GM18502 (cell line): ENCODE measurements around the gene KLHDC10.
"Not testable (repeated sequence)": the region's sequence is repeated elsewhere in the genome, so short reads cannot be mapped to it uniquely, and the experiment has no call there.

ENCODE experiments used
- ATAC-seq: cut with Tn5 transposase; IDR thresholded peaks from one replicate; pipeline ENCODE4 v1.9.1; 2021; ENCODE audit warnings: mild to moderate bottlenecking; ENCODE audit not compliant: unreplicated experiment, poor library complexity

The KLHDC10 gene

DNA sequence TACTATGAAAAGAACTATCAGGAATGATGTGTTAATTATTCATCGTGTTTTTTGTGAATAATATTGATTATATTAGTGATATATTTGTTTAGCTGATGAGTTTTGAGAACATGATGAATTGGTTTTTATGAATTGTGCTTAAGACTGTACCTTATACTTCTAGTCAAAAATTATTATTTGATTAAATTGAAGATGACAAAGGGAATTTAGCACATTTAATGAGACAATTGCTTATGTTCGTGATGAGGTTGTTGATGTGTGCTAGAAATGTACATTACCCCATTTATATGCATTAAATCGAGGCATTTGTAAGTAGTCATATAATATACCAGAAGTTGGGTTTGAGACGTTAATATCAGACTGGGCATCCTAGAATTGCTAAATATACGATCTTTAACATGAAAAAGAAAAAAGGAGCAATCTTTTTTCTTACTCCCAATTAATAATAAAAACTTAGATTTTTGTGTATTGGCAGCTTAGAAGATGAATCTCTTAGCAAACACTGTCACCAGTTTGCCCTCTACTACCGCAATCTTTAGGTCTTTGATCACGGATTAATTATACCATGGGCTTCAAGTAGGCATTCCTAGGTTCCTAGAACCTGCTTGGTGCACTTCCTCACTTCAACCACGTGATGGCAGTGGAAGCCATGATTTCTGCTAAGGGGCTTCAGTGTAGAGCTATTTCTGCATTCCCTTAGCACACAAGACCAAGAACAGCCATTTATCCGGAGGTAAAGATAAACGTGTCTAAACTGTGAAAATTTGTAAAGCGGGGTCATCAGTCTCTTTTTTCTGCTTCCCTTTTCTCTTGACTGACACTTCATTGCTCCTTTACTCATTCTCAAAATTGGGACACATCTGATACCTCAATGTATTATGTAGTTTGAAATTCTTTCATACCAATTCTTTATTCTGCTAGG lies 1.6 kb downstream of the KLHDC10 start:
- ATAC-seq = peak; percentile 42

DNA sequence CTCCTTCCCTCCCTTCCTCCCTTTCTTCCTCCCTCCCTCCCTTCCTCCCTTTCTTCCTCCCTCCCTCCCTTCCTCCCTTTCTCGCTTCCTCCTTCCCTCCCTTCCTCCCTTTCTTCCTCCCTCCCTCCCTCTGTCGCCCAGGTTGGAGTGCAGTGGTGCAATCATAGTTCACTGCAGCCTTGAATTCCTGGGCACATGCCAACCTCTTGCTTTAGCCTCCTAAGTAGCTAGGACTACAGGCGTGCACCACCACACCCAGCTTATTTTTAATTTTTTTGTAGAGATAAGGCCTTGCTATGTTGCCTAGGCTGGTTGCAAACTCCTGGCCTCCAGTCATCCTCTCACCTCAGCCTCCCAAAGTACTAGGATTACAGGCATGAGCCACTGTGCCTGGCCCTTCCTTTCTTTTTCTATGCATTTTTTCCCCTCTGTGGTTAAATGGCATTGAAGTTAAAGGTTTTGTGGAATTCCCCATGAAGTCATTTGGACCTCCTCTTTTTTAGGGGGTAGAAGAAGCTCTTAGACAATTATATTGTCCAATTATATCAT lies 9.6 kb downstream of the KLHDC10 start:
- no peak for ATAC-seq

DNA sequence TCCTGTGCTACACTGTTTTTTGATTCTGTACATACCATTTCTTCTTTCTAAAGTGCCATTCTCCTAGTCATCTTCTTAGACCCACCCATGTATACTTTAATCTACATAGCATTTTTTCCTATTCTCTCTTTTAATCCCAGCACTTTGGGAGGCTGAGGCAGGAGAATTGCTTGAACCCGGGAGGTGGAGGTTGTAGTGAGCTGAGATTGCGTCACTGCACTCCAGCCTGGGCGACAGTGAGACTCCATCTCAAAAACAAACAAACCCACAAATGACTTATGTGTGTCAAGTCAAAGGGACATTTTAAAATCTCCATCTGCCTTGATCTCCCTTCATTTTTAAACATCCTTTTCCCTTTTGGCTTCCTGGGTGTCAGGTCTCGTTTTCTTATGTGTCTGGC lies 13.2 kb downstream of the KLHDC10 start:
- ATAC-seq = not testable (repeated sequence)

DNA sequence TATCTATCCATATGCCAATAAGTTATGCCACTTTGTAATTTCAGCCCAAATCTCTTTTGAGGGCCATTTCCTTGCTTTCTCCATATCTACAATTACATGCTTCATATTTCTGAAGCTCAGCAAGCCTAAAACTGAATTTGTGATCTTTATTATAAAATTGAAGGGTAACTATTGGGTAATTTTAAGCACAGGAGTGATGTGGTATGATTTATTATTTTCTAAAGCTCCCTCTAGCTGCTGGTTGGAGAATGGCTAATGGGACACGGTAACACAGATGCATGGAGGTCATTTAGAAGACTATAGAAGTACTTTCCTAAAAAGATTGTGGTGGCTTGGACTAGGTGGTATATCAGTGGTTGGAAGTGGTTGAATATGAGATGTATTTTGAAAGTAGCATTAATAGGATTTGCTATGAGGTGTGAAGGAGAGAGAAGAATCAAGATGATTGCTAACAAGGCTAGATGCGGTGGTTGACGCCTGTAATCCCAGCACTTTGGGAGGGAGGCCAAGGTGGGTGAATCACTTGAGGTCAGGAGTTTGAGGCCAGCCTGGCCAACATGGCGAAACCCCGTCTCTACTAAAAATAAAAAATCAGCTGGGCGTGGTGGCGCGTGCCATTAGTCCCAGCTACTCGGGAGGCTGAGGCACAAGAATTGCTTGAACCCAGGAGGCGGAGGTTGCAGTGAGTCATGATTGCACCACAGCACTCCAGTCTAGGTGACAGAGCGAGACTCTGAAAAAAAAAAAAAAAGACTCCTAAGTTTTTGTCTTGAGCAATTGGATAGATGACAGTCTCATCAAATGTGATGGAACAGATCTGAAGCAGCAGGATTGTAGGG lies 13.9 kb downstream of the KLHDC10 start:
- no peak for ATAC-seq

DNA sequence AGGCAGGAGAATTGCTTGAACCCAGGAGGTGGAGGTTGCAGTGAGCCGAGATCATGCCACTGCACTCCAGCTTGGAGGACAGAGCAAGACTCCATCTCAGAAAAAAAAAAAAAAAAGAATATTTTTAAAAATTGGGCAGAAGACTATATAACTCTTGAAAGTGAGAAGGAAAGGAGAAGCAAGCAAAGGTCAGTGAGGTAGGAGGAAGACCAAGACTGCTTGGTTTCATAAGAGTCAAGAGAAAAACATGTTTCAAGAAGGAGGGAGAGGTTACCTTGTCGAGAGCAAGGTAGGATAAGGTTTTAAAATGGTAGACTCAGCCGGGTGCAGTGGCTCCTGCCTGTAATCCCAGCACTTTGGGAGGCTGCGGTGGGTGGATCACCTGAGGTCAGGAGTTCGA lies 14.9 kb downstream of the KLHDC10 start:
- ATAC-seq = not testable (repeated sequence)

DNA sequence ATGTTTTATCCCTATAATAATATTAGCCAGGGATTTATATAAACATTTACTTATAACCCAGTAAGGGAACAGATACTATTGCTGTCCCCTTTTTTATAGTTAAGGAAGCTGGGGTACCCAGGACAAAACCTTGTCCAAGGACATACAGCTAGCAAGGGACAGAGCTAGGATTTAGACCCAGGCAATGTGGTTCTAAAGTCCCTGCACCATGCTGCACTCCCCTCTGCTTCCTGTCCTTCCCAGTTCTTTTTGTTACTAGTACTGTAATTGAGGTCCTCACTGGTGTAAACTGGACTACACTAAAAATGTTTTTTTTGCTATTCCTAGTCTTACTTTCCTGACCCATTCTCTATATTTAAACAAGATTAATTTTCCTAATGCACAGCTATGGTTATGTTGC lies 16.6 kb downstream of the KLHDC10 start:
- no peak for ATAC-seq

DNA sequence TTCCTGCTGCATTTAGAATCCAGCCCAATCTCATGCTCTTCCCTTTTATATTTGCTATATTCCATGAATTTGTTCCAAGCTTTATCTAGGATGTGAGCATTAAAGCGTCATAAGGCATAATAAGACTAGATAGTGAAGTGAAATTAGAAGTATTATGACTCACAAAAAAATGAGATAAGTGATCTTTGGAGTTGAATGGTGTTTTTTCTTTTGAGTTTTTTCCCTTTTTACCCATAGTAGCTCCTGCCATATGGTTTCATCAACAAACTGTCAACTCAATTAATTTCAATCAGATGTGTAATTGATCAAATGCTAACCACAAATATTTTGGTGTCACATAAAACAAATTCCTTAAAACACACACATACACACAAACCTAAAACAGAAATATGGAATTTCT lies 17.0 kb downstream of the KLHDC10 start:
- ATAC-seq = no peak

DNA sequence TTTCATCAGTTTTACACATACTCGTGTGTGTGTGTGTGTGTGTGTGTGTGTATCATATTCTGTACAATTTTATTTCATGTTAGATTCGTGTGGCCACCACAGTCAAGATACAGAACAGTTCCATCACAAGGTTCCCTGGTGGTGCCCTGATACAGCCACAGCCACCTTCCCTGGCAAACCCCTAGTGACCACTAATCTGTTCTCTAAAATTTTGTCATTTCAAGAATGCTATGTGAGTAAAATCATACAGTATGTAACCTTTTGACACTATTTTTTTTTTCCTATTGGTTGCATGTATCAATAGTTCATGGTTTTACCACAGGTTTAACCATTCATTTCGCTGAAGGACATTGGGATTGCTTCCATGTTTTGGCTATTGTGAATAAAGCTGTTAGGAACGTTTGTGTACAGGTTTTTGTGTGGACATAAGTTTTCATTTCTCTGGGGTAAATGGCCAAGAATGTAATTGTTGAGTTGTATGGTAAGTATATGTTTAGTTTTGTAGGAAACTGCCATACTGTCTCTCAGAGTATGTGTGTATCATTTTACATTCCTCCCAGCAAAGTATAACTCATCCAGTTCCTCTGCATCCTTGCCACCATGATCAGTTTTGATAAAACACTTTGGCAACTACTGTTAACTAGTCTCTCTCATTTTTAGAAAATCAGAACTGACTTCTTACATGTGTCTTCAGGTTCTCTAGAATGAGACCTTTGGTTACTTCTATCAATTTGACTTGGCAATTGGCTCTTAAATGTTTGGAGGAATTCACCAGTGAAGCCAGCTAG lies 20.6 kb downstream of the KLHDC10 start:
- peak; percentile 65 for ATAC-seq

DNA sequence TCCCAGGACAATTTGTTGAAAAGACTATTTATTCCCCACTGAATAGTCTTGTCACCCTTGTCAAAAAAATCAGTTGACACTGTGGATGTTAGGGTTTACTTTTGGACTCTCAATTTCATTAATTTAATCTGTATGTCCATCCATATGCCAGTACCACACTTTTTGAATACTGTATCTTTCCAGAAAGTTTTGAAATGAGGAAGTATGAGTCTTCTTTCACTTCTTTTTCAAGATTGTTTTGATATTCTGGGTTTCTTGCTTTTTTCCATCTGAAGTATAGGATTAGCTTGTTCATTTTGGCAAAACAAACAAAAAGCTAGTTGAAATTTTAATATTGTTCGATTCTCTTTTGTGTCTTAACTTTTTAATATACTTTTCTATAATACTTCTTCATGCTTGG lies 21.7 kb downstream of the KLHDC10 start:
- no peak for ATAC-seq

DNA sequence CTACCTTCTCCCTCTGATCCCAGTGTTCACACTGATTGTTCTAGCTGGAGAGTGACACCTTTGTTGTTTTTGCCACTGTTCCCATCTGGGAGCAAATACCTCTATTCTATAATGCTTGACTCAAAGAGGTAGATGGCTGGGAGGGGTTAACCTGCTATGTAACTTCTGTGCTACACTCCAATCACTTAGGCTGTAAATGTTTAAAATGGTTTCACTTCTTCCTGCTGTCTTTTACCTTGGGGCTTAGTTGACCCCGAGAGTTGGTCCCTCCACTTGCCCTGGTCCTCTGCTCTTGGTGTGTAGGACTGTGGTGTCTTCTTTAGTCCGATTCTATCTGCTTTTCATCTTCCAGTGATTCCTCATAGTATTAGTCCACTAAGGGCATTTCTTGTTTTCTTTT lies 22.3 kb downstream of the KLHDC10 start:
- ATAC-seq = no peak

DNA sequence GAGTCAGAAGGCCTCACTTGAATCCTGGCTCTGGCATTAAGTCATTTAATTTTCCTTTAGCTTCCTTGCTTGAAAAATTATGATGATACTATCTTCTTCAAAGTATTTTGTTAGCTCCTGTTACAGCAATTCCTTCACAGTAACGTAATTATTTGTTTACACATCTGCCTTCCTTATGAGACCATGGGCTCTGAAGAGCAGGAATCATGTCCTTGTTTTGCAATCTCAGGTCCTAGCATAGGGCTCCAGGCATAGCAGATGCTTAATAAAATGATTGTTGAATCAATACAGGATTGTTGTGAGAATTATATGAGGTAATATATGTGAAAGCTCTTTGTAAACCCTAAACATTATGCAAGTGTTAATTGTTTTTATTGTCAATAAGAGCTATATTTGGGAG lies 25.5 kb downstream of the KLHDC10 start:
- ATAC-seq = no peak

DNA sequence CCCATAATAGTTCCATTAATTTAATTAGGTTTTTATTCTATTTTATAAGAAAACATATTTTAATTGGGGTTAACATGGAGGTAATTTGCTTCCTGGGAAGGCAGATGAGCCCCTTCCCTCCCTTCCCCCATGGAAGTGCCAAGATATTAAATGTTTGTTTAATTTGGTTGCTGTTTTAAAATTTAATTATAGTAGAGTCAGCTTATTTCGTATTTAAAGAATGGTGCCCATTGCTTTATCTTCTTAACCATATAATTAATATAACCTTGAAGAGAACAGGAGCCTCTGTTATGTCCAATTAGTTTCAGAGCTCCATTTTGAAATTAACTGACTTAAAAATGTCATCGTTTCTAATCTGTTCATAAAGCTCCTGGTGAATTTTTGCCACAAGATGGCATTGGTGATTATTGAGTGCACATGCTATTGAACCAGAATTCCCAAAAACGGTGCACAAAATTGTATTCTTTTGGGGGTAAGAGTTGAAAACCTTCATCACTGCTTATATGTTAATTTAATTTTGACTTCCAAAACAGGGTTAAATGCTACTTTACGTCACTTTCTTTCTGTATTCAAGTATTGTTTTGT lies 26.0 kb downstream of the KLHDC10 start:
- no peak for ATAC-seq

DNA sequence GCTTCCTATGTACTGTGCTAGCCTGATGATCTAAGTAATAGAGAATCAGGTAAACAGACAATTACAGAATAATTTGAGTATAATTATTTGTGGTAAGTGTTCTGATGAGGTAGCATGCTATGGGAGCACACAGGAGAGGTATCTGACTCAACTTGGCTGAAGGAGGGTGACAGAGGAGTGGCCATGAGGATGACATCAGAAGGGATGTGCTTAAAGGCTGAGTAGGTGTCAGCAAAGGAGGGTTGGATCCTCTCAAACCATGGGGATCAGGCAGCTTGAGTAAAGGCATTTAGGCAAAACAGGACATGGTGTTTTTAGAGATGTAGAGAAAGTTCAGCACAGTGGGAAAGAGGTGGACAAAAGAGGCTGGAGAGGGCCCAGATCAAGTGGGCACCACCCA lies 29.0 kb downstream of the KLHDC10 start:
- ATAC-seq = no peak

DNA sequence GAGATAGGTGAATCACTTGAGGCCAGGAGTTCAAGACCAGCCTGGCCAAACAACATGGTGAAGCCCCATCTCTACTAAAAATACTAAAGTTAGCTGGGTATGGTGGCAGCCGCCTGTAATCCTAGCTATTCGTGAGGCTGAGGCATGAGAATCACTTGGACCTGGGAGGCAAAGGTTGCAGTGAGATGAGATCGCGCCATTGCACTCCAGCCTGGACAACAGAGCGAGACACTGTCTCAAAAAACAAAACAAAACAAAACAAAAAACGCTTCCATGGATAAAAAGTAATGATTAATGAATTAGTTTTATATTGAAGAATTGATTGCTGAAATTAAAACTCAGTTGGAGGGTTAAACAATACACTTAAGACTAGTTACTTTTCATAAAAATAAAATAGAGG lies 32.3 kb downstream of the KLHDC10 start:
- ATAC-seq = no peak

DNA sequence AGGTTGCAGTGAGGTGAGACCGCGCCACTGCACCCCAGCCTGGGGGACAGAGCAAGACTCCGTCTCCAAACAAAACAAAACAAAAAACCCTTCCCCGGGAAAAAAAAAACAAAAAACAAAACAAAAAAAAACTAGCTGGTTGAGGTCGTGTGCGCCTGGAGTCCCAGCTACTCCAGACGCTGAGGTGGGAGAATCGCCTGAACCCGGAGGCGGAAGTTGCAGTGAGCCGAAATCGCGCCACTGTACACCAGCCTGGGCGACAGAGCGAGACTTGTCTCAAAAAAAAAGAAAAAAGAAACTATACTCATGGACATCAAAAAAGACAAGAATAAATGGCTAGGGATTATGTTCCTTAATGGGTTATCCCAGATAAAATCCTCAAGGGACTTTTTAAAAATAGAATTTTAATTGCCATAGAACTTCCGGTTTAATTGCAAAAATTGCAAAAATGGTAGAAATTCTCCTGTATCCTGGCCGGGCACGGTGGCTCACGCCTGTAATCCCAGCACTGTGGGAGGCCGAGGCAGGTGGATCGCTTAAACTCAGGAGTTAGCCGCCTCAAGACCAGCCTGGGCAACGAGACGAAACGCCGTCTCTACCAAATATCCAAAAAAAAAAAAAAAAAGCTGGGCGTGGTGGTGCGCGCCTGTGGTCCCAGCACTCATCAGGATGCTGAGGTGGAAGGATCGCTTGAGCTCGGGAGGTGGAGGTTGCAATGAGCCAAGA lies 37.8 kb downstream of the KLHDC10 start:
- no peak for ATAC-seq

DNA sequence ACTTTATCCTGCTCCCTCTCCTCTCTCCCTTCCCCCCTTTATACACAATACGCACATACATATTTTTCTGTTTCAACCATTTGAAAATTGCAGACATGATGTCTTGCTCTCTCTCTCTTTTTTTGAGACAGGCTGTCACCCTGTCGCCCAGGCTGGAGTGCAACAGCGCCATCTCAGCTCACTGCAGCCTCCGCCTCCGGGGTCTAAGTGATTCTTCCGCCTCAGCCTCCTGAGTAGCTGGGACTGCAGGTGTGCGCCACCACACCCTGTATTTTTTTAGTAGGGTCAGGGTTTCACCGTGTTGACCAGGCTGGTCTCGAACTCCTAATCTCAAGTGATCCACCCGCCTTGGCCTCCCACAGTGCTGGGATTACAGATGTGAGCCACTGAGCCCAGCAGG lies 38.5 kb downstream of the KLHDC10 start:
- ATAC-seq = no peak

DNA sequence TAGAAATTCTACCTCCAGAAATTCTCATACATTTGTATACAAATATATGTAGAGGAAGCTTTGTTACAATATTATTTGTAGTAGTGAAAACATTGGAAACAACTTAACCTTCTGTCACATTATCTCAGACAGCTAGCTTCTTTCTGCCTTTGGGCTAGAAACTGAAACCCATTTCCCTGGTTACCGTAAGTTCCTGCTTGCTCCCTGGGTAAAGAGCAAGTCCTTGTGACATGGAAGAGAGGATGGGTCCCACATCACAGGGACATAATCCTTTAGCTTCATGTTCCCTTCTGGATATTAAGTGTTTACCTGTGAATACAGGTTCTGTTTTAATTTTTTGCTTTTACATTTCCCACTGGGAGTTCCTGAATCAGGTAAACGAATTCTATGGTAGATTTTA lies 41.8 kb downstream of the KLHDC10 start:
- ATAC-seq = no peak

DNA sequence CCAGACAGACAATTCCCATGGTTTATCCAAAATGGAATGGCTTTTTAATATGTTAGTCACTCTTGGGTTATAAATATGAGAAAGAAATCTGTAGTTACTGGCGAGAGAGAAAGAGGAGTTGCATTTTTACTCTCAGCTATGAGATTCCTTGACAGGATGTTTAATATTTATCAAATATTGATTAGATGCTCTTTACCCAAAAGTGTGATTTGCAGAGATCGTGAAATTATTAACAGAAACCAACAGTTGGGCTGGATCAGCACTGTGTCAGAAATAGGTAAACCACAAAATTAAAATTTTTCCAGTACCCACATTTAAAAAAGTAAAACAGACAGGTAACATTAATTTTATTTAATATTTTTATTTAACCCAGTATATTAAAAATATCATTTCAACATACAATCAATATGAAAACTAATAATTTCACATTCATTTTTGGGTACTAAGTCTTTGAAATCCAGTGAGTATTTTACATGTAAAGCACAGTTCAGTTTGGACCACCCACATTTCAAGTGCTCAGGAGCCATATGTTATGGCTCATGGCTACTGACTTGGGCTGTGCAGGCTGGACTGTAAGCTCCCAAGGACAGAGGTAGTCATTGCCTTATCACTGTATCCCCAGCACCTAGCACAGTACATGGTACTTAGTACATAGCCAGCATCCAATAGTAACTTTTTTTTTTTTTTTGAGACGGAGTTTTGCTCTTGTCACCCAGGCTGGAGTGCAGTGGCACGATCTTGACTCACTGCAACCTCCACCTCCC lies 42.5 kb downstream of the KLHDC10 start:
- ATAC-seq = no peak

DNA sequence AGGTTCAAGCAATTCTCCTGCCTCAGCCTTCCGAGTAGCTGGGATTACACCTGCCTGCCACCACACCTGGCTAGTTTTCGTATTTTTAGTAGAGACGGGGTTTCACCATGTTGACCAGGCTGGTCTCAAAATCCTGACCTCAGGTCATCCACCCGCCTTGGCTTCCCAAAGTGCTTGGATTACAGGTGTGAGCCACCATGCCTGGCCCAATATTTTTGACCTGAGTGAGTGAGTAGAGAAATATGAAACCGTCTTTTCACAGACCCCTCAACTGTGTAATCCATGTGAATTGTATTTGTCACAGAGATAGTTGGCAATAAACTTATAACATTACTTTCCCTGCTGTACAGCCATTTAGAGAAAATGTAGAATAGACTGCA lies 43.1 kb downstream of the KLHDC10 start:
- not testable (repeated sequence) for ATAC-seq
